Measurements from ENCODE around the gene GRIN2B. TPM values are rescaled to one million over a fixed set of nuclear protein-coding genes. Genes with fewer than 3 reads are reported as not detected.

Gene GRIN2B
- total RNA-seq, 1 experiment from 2014 or later, result 1.6 TPM

- DNase-seq (ENCODE audit: low spot score) (no peak), ATAC-seq (no peak)
- no peak overlapping the region for H3K4me3 Mint-ChIP-seq
- TF ChIP-seq ZNF396 (CRISPR knock-in tag; IDR thresholded peaks at IDR 0.05; ENCODE audit: borderline replicate concordance), result no peak
- no peak for TF ChIP-seq RELA (CRISPR knock-in tag; IDR thresholded peaks at IDR 0.05; ENCODE audit: borderline replicate concordance)
- TF ChIP-seq SOX15 (CRISPR knock-in tag; IDR thresholded peaks at IDR 0.05), result no peak
- no peak for TF ChIP-seq NFATC4 (CRISPR knock-in tag; IDR thresholded peaks at IDR 0.05)
- TF ChIP-seq SMAD4 (CRISPR knock-in tag; IDR thresholded peaks at IDR 0.05), result no peak
- no peak for TF ChIP-seq USF2 (CRISPR knock-in tag; IDR thresholded peaks at IDR 0.05)
- TF ChIP-seq MAX (CRISPR knock-in tag; IDR thresholded peaks at IDR 0.05), result no peak
- TF ChIP-seq GTF2I (CRISPR knock-in tag; conservative IDR thresholded peaks at IDR 0.05), result no peak
- TF ChIP-seq ZNF423 (CRISPR knock-in tag; IDR thresholded peaks at IDR 0.05), result no peak
- no peak for TF ChIP-seq CREB1 (CRISPR knock-in tag; IDR thresholded peaks at IDR 0.05)
- TF ChIP-seq ZNF219 (CRISPR knock-in tag; IDR thresholded peaks at IDR 0.05; ENCODE audit: borderline replicate concordance), result no peak
- no peak for TF ChIP-seq FOXP4 (CRISPR knock-in tag; IDR thresholded peaks at IDR 0.05)
- TF ChIP-seq ERG (CRISPR knock-in tag; IDR thresholded peaks at IDR 0.05), result no peak
- TF ChIP-seq TEAD1 (CRISPR knock-in tag; IDR thresholded peaks at IDR 0.05), result no peak
- no peak for TF ChIP-seq MLX (CRISPR knock-in tag; IDR thresholded peaks at IDR 0.05)
- ChIA-PET CTCF (interaction anchor here (2.5 kb wide), 1 partner anchor 44 kb away, joined by 8 read pairs; no protein-coding TSS in a partner anchor), POLR2A (no interaction called here)
- H3K27ac Mint-ChIP-seq, result no peak overlapping the region
- no peaks in the 10 kb centered on the region for H3K27me3 Mint-ChIP-seq (ENCODE audit: low read depth)
- peaks cover 14% of the 10 kb centered on the region for H3K9me3 Mint-ChIP-seq
- H3K4me1 Mint-ChIP-seq, result peaks cover 24% of the 10 kb centered on the region
- H3K36me3 Mint-ChIP-seq, result peaks cover 11% of the 10 kb centered on the region
Measured at GRCh38 chr12:13937735-13938134, 43.7 kb downstream of the GRIN2B start.

- no peaks in the 10 kb centered on the region for H3K27me3 Mint-ChIP-seq (ENCODE audit: low read depth)
- no peak for ATAC-seq
- DNase-seq (ENCODE audit: low spot score), result no peak
- H3K9me3 Mint-ChIP-seq, result peaks cover 14% of the 10 kb centered on the region
- no peak overlapping the region for H3K4me3 Mint-ChIP-seq
- H3K27ac Mint-ChIP-seq, result no peak overlapping the region
- H3K36me3 Mint-ChIP-seq, result peaks cover 11% of the 10 kb centered on the region
- peaks cover 2% of the 10 kb centered on the region for H3K4me1 Mint-ChIP-seq
- ChIA-PET CTCF (interaction anchor here (2.5 kb wide), 1 partner anchor 47 kb away, joined by 8 read pairs; no protein-coding TSS in a partner anchor), POLR2A (interaction anchor here (0.7 kb wide), 1 partner anchor 187 kb away, joined by 3 read pairs; no protein-coding TSS in a partner anchor)
- no peak for TF ChIP-seq NR3C1 (CRISPR knock-in tag; conservative IDR thresholded peaks at IDR 0.05; ENCODE audit: low read depth)
- no peak for TF ChIP-seq ATF2 (CRISPR knock-in tag; IDR thresholded peaks at IDR 0.05; ENCODE audit: borderline replicate concordance, low read depth)
- TF ChIP-seq GTF2I (CRISPR knock-in tag; conservative IDR thresholded peaks at IDR 0.05), result no peak
- TF ChIP-seq RORB (CRISPR knock-in tag; IDR thresholded peaks at IDR 0.05), result no peak
- TF ChIP-seq IRF1 (CRISPR knock-in tag; IDR thresholded peaks at IDR 0.05), result no peak
- TF ChIP-seq HMGXB4 (CRISPR knock-in tag; IDR thresholded peaks at IDR 0.05), result no peak
- no peak for TF ChIP-seq ETV6 (CRISPR knock-in tag; IDR thresholded peaks at IDR 0.05)
- TF ChIP-seq ATF6 (CRISPR knock-in tag; IDR thresholded peaks at IDR 0.05), result no peak
Measured at GRCh38 chr12:13935169-13935568, 46.2 kb downstream of the GRIN2B start.

All from WTC11 (cell line).